ENCODE results near the gene HSD17B3. TPM values are rescaled to one million over a fixed set of nuclear protein-coding genes. Genes with fewer than 3 reads are reported as not detected.

Gene HSD17B3
- total RNA-seq, result not detected in 2 replicates

DNA sequence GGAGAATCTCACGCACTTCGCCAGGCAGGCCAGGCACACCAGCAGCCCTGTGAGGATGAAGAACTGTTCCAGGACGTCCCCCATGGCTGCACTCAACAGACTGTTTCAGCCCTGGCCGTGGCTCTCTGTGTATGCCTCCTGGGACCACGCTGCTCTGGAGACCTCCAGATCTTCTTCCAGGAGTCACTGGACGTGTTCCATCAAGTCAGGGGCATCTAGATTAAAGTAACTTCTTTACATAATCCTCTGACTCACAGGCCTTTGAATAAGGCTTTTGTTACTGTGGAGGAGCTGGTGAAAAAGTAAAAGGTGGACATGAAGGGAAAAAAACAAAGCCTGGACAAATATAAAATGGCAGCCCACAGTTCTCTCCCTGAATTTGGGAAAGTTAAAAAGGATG lies at the start of gene HSD17B3:
Gene HSD17B3, minus strand, starts transcription at position 156 of the 400 bp plus-strand sequence. Its CDS starts 72 bp downstream, at position 84.
- intact Hi-C loops (cut with micrococcal nuclease), result no loop called here

DNA sequence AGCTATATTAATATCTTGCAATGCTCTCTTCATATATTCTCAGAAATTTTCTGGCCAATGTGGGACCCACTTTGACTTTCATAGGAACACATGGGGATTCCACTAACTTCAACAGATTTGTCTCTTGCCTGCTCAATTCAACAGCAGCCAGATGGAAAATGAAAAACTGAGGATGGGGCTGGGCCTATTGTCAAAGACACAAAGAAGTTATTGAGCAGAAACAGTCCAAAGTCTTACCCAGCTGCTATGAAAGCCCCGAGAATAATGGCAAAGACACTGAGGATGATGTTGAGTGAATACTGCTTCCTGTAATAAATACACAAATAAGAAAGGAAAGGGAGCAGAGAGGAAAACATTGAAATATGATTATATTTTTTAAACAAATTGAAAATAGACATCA lies 48.9 kb upstream of the HSD17B3 start:
- intact Hi-C loops (cut with micrococcal nuclease), result no loop called here

DNA sequence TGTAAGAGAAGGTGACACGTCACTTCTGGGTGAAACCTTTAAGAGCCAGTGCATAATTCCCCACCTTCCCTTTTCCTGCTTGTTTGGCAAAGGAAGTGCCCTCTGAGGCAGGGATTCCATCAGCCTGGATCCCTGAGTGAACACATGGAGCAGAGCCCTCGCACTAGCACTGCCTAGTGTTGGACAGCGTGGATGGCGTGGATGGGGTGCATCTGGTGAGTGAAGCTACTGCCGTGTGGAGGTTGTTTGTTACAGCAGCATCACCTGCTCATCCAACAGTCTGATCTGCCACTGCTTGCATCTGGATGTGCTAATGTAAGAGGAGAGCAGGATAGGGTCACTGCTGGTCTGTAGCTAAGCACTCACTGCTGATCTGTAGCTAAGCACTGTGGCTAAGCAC lies 46.3 kb upstream of the HSD17B3 start:
- intact Hi-C loops (cut with micrococcal nuclease), result no loop called here

DNA sequence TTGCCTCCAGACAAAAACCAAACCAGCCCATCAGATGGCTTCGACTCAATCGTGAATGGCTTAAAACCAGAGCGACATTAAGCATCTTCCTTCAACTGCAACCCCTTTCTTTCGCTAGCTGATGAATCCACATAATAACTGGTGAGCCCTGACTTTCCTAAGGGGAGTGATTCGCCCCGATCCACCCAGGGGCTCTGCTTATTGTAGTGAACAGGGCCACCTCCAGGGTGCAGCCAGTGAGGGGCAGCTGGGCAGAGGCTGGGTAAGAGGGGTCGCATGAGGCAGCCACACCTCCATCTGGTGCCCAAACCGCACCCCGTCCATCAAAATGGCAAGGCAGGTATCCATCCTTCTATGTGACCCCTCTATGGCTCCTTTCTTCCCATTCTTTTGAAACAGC lies 43.6 kb upstream of the HSD17B3 start:
- intact Hi-C loops (cut with micrococcal nuclease), result no loop called here

DNA sequence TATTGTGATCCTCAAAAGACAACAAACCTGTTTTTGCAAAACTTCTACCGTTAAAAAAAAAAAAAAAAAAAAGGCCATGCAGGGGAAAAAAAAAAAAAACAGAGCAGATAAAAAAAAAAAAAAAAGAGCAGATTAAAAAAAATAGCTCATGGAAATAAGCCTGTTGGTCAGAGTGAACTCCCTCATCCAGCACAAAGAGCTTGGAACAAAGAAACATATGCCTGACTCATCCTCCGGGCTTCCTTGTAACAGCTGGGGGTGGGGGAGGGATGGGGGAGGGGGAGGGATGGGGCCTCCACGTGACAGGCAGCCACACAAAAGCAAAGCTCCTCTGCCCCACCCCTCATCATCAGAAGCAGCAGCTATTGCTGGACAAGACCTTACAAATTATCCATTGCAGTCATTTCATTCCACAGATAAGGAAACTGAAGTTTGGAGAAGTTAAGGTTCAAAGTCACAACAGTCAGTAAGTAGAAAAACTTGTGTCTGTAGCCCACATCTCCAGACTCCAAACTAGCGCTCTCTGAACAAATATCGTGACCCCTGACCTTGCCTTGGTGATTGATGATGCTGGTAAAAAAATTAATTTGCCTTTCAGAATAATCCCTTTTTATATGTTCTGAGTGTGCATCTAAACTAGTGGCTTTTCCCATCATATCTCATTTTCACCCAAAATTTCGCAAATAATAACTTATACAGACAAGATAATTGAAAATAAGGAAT lies 42.6 kb upstream of the HSD17B3 start:
- intact Hi-C loops (cut with micrococcal nuclease), result no loop called here

DNA sequence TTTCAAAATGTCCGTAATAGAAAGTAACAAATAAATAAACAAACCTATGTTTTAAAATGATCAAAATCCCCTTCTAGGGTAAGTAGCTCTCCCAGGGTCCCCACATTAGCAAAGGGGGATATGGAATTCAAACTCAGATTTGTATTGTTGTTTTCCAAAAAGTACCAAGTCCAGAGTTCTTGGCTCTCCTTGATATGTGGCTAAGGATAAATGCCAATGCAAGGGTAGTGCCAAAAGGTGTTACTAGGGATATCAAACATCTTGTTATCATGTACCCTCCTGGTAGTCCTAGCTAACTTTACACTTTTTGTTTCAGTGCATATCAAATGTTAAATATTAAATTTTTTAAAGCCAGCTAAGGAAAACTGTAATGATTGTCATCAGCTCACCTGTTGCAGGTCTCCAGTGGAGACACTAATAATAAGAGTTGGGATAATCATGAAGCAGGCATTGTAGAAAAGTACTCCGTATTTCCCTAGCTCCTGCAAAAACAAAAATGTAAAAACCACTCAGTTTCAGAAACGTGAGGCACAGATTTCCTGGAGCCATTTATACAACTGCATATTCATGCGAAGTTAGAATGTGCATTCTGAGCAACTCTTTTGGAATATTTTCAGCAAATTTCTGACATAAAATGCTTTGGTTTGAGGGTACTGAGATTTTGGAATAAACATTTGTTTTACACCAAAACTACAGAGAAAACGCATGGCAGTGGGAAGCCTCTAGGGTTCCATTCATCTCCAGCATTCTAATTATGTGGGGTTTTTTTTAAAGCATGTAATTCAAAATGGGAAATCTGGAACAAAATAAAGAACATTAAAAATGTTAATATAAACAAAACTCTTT lies 41.8 kb upstream of the HSD17B3 start:
- intact Hi-C loops (cut with micrococcal nuclease), result no loop called here

DNA sequence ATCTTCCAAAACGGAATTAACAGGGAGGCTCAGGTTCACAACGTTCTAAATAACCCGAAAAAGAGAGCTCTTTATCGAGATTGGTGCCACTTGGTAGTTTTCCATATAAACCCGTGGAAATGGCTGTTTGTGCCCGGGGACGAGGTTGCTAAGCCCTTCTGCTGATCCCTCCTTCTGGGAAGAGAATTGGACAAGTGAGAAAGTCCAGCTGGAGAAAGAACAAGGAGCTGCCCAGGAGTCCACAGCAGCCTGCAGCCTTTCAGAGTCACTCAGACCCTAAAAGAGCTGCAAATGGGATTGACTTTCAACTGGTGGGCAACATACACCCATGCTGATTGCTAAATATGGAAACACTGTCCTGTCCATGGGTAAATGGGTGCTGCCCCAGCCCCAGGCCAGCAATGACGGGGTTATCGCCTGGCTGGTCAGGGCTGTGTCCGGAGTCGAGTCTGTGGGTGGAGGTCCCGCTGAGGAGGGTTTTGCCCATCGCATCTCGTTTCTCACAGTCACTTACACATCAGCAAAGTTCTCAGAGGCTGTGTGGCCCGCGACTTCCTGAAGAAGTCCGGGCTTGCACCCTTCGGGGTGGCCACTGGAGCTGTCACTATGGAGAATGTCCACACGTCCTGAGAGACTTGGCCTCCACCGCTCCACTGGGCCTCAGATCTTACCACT lies 40.7 kb upstream of the HSD17B3 start:
- intact Hi-C loops (cut with micrococcal nuclease), result no loop called here

DNA sequence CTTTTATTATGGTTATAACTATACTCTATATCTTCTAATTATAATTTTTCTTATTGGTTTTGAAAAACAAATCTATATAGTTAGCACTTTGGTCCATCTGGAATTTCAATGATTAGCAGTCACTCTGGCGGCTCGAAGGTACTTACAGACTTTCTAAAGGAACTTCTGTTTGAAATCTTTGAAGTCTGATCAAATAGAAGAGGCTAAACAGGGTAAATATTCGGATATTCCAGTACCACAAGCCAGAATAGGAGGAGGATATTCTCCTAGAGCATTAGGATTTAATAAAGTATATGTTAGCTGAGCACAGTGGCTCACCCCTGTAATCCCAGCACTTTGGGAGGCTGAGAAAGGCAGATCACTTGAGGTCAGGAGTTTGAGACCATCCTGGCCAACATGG lies 38.7 kb upstream of the HSD17B3 start:
- intact Hi-C loops (cut with micrococcal nuclease), result no loop called here

DNA sequence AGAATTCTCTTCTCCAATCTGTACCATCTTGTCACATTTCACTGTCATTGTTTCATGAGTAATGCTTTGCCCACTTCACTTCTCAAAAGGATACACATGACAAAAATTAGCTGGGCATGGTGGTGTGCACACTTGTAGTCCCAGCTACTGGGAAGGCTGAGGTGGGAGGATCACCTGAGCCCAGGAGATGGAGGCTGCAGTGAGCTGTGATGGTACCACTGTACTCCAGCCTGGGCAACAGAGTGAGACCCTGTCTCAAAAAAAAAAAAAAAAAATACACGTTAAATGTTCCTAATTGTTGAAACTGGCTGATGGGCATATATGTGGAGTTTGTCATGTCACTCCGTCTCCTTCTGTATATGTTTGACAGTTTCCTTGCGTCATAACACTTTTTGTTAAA lies 36.3 kb upstream of the HSD17B3 start:
- intact Hi-C loops (cut with micrococcal nuclease), result no loop called here

DNA sequence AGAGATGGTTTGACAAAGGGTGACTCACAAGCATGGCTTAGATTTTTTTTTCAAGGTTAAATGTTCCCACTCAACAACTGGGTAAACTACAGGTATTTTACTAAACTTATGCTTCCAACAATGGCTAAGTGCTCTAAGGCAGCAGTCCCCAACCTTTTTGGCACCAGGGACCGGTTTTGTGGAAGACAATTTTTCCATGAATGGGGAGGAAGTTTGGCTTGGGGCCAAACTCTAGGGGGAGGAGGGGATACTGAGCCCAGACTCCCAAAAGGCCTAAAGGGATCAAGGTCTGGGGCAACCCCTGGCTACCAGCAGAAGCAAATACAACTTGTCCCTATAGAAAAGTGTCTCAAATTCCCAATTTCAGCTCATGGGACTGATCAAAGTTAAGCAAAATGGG lies 32.0 kb upstream of the HSD17B3 start:
- intact Hi-C loops (cut with micrococcal nuclease), result no loop called here

DNA sequence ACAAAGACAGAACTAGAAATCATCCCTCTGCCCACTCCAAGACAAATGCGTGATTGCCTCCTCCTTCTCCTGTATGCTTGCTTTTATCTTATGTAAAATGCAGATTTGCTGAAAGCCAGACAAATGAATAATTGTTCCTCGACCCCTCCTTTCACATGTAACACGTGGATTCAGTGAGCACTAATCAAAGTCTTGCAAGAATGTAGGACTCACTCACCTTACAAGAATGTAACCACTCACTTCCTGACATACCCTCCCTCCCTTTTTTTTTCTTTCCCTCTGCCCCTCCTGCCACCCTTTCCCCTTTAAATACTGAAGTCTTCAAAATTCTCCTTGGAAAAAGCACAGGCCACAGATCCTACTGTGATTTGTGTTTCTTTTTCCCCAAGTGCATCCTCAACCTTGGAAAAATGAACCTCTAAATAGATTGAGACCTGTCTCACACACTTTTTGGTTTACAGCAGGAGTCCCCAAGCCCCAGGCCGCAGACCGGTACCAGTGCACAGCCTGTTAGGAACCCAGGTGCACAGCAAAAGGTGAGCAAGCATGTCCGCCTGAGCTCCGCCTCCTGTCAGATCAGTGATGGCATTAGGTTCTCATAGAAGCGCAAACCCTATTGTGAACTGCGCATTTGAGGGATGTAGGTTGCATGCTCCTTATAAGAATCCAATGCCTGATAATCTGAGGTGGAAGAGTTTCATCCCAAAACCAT lies 29.4 kb upstream of the HSD17B3 start:
- intact Hi-C loops (cut with micrococcal nuclease), result no loop called here

DNA sequence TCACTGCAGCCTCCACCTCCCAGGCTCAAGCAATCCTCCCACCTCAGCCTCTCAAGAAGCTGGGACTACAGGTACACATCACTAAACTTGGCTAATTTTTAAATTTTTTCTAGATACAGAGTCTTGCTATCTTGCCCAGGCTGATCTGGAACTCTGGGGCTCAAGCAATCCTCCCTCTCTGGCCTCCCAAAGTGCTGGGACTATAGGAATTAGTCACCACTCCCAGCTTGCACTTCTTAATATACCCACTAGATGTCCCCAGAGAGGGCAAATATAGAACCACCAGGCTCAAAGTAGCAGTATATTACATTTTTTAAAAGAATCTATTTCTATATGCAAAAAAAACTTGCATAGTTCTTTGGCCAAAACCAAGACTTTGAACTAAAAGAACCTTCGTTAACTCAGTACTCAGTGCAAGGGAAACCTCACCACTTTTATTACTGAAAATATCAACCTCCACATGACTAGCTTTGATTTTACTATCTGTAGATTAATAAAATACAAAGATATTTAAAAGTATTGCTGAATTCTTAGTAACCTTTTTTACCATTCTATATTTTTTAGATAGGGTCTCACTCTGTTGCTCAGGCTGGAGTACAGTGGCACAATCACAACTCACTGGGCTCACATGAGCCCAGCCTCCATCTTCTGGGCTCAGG lies 25.8 kb upstream of the HSD17B3 start:
- intact Hi-C loops (cut with micrococcal nuclease), result loop anchor here (1.0 to 10.0 kb wide), 4 partner anchors 117 to 338 kb away; no protein-coding TSS in a partner anchor

DNA sequence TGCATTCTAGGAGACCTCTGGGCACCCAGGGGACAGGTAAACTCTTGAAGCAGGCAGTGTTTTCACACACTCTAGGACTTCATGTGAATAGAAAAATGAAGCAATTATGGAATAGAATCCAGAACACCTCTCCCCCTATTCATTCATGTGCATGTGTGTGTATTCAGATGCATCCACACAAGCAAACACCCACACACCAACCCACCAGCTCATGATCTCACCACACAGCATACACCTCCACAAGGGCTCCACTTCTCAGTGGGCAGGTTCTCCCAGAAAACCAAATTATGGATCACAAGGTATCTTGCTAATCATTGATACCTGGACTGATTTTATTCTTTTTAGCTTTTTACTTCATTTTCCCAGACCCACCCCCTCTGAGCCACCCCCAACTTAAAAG lies 21.2 kb upstream of the HSD17B3 start:
- intact Hi-C loops (cut with micrococcal nuclease), result loop anchor here (10.0 kb wide), 1 partner anchor 122 kb away; no protein-coding TSS in a partner anchor

DNA sequence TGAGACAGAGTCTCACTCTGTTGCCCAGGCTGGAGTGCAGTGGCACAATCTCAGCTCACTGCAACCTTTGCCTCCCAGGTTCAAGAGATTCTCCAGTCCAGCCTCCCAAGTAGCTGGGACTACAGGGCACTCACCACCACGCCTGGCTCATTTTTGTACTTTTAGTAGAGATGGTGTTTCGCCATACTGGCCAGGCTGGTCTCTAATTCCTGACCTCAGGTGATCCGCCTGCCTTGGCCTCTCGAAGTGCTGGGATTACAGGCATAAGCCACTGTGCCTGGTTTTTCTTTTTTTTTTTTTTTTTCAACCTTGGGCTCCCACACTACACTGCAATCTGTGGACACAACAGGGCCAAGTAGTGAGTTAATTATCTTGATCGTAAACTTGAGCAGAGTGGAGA lies 20.8 kb upstream of the HSD17B3 start:
- intact Hi-C loops (cut with micrococcal nuclease), result loop anchor here (10.0 kb wide), 1 partner anchor 122 kb away; no protein-coding TSS in a partner anchor

DNA sequence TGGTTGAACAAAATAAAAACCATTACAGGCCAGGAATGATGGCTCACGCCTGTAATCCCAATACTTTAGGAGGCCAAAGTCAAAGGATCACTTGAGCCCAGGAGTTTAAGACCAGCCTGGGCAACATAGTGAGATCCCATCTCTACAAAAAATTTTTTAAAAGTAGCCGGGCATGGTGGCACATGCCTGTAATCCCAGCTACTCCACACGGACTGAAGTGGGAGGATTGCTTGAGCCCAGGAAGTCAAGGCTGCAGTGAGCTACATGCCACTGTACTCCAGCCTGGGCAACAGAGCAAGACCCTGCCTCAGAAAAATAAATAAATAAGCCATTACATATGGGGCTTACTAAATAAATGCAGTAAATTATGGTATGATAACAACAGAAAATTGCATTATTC lies 20.2 kb upstream of the HSD17B3 start:
- intact Hi-C loops (cut with micrococcal nuclease), result loop anchor here (10.0 kb wide), 1 partner anchor 123 kb away; no protein-coding TSS in a partner anchor

DNA sequence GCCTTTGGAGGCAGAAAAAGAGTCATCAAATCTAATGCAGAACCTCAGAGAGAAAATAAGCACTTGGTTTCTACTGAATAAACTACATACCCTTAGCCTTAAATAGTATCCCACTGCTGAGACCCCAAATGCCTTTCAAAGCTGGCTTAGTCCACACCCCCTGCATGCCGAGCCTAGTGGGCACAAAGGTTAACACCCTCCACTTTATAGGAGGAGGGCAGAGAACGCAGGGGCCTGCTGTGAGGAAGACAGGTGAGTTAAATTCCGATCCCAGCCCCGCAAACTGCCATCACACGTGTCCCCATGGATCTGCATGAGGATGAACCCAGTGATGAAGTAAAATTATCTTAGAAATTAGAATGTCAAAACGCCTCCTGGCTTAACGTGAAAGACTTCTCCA lies 19.5 kb upstream of the HSD17B3 start:
- intact Hi-C loops (cut with micrococcal nuclease), result loop anchor here (10.0 kb wide), 1 partner anchor 123 kb away; no protein-coding TSS in a partner anchor

DNA sequence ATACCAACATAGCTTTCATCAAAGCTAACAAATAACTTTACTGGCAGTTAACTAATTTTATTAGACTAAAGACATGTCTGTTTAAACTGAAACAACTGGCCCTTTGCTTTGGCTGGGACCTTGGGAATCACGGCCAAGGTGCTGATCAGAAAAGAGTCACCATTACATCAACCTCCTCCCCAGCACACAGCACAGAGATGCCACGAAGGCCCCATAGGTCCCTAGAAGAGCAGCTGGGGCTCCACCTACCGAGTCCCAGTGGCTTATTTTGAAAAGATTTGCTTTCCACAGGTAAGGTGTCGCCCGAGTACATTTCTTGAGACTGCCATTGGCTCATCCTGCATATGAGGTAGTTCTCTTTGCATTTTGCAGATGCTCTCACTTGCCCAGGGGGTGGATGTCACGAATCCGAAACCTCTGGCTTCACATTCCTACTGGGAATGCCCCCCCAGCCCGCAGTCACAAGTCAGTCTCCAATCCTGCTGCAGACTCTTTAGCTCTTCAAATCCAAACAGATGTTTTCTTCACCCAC lies 18.8 kb upstream of the HSD17B3 start:
- intact Hi-C loops (cut with micrococcal nuclease), result loop anchor here (10.0 kb wide), 1 partner anchor 124 kb away; no protein-coding TSS in a partner anchor

DNA sequence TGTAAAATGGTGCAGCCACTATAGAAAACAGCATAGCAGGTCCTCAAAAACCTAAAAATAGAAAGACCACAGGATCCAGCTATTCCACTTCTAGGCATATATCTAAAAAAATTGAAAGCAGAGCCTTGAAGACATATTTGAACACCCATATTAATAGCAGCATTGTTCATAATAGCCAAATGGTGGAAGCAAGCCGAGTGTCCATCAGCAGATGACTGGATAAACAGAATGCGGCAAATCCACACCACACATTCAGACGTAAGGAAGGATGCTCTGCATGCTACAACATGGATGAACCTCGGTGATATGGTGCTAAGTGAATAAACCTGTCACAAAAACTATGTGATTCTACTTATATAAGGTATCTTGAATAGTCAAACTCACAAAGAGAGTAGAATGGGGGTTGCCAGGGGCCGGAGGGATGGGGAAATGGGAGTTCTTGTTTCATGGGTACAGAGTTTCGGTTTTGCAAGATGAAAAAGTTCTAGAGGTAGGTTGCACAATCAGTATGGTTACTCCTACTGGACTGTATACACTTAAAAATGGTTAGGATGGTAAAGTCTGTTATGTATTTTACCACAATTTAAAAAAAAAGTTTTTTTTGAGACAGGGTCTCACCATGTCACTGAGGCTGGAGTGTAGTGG lies 17.1 kb upstream of the HSD17B3 start:
- intact Hi-C loops (cut with micrococcal nuclease), result no loop called here

DNA sequence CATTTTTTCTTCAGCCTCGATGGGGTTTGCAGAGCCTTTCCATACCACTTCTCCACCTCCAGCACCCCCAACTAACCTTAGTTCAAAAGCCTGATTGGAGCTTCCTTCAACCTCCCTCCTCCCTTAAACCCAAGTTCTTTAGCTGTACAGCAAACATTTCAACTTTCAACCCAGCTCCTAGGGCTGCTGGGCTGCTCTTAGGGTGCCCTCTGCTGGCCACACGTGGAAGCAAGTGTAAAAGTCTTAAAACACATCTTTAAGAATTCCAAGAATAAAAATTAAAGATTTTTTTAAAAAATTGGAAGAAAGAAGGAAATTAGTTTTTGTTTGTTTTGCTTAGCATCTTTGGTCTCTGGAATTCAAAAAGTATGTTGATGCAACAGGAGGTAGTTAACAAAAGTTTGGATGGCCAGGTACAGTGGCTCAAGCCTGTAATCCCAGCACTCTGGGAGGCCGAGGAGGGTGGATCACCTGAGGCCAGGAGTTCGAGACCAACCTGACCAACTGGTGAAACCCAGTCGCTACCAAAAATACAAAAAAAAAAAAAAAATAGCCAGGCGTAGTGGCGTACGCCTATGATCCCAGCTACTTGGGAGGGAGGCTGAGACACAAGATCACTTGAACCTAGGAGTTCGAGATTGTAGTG lies 15.5 kb upstream of the HSD17B3 start:
- intact Hi-C loops (cut with micrococcal nuclease), result no loop called here
